Osteocyte (in vitro differentiated cells): ENCODE measurements around the gene NFIA. TPM values are rescaled to one million over a fixed set of nuclear protein-coding genes. Genes with fewer than 3 reads are reported as not detected.

Source experiments
- DNase-seq: peaks from one replicate; pipeline ENCODE4 v3.0.0; 2021; ENCODE audit warnings: mixed read lengths; ENCODE audit not compliant: unreplicated experiment; ENCODE audit errors: extremely low spot score
- H3K27ac Mint-ChIP-seq: one replicate; pipeline ENCODE4 v1.8.0; 2021; ENCODE audit warnings: mild to moderate bottlenecking, mixed read lengths; ENCODE audit not compliant: unreplicated experiment
- H3K27me3 Mint-ChIP-seq: one replicate; pipeline ENCODE4 v1.8.0; 2021; ENCODE audit warnings: mixed read lengths; ENCODE audit not compliant: unreplicated experiment
- H3K36me3 Mint-ChIP-seq: one replicate; pipeline ENCODE4 v1.8.0; 2021; ENCODE audit warnings: mixed read lengths; ENCODE audit not compliant: unreplicated experiment
- H3K4me1 Mint-ChIP-seq: one replicate; pipeline ENCODE4 v1.8.0; 2021; ENCODE audit warnings: mixed read lengths; ENCODE audit not compliant: unreplicated experiment
- H3K4me3 Mint-ChIP-seq: one replicate; pipeline ENCODE4 v1.8.0; 2021; ENCODE audit warnings: mild to moderate bottlenecking, moderate library complexity, mixed read lengths; ENCODE audit not compliant: unreplicated experiment
- H3K9me3 Mint-ChIP-seq: one replicate; pipeline ENCODE4 v1.8.0; 2021; ENCODE audit warnings: mixed read lengths; ENCODE audit not compliant: unreplicated experiment
- CTCF ChIP-seq: fragments of 200-600 bp; sonication (generic); IDR thresholded peaks from 2 replicates; pipeline ENCODE4 v1.5.0; 2021; ENCODE audit warnings: antibody characterized with exemption, mild to moderate bottlenecking, moderate library complexity
- total RNA-seq: library from RNA; stranded (reverse); gene quantifications from 2 replicates; pipeline ENCODE4 v1.2.1, GENCODE V29; 2021

Gene NFIA
- total RNA-seq, 1 donor from 2014 or later, result 46.7 TPM

GRCh38 chr1:61245696-61246400, 163.5 kb downstream of the NFIA start:
- Mint-ChIP-seq H3K4me3 (no peak overlapping the region), H3K27me3 (no peaks in the 10 kb centered on the region), H3K36me3 (peaks cover 2% of the 10 kb centered on the region), H3K27ac (no peak overlapping the region), H3K9me3 (no peaks in the 10 kb centered on the region), H3K4me1 (peaks cover 35% of the 10 kb centered on the region)
- no peak for DNase-seq
- no peak for TF ChIP-seq CTCF

GRCh38 chr1:61247051-61247825, 164.9 kb downstream of the NFIA start:
- Mint-ChIP-seq H3K4me3 (no peak overlapping the region), H3K36me3 (peaks cover 2% of the 10 kb centered on the region), H3K27me3 (no peaks in the 10 kb centered on the region), H3K9me3 (no peaks in the 10 kb centered on the region), H3K4me1 (peaks cover 39% of the 10 kb centered on the region), H3K27ac (no peak overlapping the region)
- no peak for TF ChIP-seq CTCF
- DNase-seq, result no peak

GRCh38 chr1:61247881-61248752, 165.8 kb downstream of the NFIA start:
- H3K4me1 Mint-ChIP-seq, result peaks cover 37% of the 10 kb centered on the region
- no peak for TF ChIP-seq CTCF
- H3K27ac Mint-ChIP-seq, result no peak overlapping the region
- H3K4me3 Mint-ChIP-seq, result no peak overlapping the region
- H3K36me3 Mint-ChIP-seq, result peaks cover 3% of the 10 kb centered on the region
- DNase-seq, result no peak
- H3K27me3 Mint-ChIP-seq, result no peaks in the 10 kb centered on the region
- no peaks in the 10 kb centered on the region for H3K9me3 Mint-ChIP-seq

- H3K9me3 Mint-ChIP-seq, result no peaks in the 10 kb centered on the region
- DNase-seq, result no peak
- H3K27me3 Mint-ChIP-seq, result no peaks in the 10 kb centered on the region
- H3K36me3 Mint-ChIP-seq, result peaks cover 3% of the 10 kb centered on the region
- no peak for TF ChIP-seq CTCF
- H3K4me3 Mint-ChIP-seq, result no peak overlapping the region
- peaks cover 55% of the 10 kb centered on the region for H3K4me1 Mint-ChIP-seq
- H3K27ac Mint-ChIP-seq, result peak overlapping the region; percentile 50
Observed at GRCh38 chr1:61250933-61251332, 168.6 kb downstream of the NFIA start.
